Urinary bladder (tissue), 4 donors: Measurements from ENCODE around the gene TIAM1. TPM values are rescaled to one million over a fixed set of nuclear protein-coding genes. Genes with fewer than 3 reads are reported as not detected.

Source experiments
- DNase-seq: peaks from one replicate; pipeline ENCODE4 v3.0.0-alpha.2; 2015; ENCODE audit errors: extremely low spot score
- H3K27ac ChIP-seq: one replicate; pipeline ENCODE4 v1.5.1; 2013; ENCODE audit warnings: low read depth, mild to moderate bottlenecking, moderate library complexity
- H3K36me3 ChIP-seq: one replicate; pipeline ENCODE4 v1.6.1; 2013; ENCODE audit warnings: mild to moderate bottlenecking, moderate library complexity; ENCODE audit not compliant: insufficient read depth
- H3K4me1 ChIP-seq: one replicate; pipeline ENCODE4 v1.6.1; 2013; ENCODE audit warnings: mild to moderate bottlenecking, moderate library complexity; ENCODE audit not compliant: insufficient read depth
- H3K4me3 ChIP-seq: one replicate; pipeline ENCODE4 v1.5.1; 2013; ENCODE audit warnings: low read depth, low read length
- WGBS: extraction: QIAGEN DNeasy Blood & Tissue Kit; methylation state at CpG from one replicate; pipeline ENCODE4 v1.1.7; 2013; 5-methylcytosine and 5-hydroxymethylcytosine counted together
- polyA plus RNA-seq: library from polyadenylated mRNA; stranded (reverse); fragments of 200-250 nt; gene quantifications from one replicate; pipeline ENCODE4 v1.2.3, GENCODE V29; 2013
- total RNA-seq: library from RNA; depleted of rRNA; stranded (reverse); fragments of >200 nt; gene quantifications from one replicate; pipeline ENCODE4 v1.2.3, GENCODE V29; 2014
- donor health status: healthy with polysubstance abuse.
- donor health status: healthy.

Gene TIAM1
- total and polyA plus RNA-seq, 2 donors = 10.0 to 36.0 TPM

- DNase-seq = no peak
- Histone ChIP-seq H3K4me1 (no peaks in the 10 kb centered on the region), H3K27ac (no peak overlapping the region), H3K4me3 (no peak overlapping the region), H3K36me3 (no peaks in the 10 kb centered on the region)
- 87% methylated on average over 3 of the region's 3 CpGs for WGBS
Measured at GRCh38 chr21:31185663-31186062, 158.4 kb downstream of the TIAM1 start.

DNA sequence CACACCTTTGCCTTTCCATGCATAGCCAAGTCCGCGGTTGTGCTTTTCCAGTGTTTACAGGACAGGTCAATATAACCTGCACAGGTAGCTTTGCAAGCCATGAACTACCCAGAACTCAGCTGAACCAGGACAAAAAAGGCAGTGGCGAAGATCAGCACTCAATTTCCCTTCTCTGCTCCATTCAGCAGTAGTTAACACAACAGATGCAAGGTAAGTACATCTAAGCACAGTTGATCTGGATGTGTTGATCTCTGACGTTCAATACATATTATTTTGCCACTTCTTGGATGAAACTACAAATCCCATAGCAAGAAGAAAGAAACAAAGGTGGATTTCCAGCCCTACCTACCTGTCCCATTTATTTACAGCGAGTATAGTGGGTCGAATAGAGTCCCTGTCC is 159.2 kb downstream of the TIAM1 start:
- Histone ChIP-seq H3K36me3 (no peaks in the 10 kb centered on the region), H3K4me1 (no peaks in the 10 kb centered on the region), H3K4me3 (no peak overlapping the region), H3K27ac (no peak overlapping the region)
- no peak for DNase-seq
- WGBS = 92% methylated on average over 6 of the region's 6 CpGs

GRCh38 chr21:31184459-31184858 is 159.6 kb downstream of the TIAM1 start:
- no peak overlapping the region for H3K4me3 ChIP-seq
- DNase-seq = no peak
- no peaks in the 10 kb centered on the region for H3K36me3 ChIP-seq
- 61% methylated on average over 6 of the region's 6 CpGs for WGBS
- H3K4me1 ChIP-seq = no peaks in the 10 kb centered on the region
- no peak overlapping the region for H3K27ac ChIP-seq

DNA sequence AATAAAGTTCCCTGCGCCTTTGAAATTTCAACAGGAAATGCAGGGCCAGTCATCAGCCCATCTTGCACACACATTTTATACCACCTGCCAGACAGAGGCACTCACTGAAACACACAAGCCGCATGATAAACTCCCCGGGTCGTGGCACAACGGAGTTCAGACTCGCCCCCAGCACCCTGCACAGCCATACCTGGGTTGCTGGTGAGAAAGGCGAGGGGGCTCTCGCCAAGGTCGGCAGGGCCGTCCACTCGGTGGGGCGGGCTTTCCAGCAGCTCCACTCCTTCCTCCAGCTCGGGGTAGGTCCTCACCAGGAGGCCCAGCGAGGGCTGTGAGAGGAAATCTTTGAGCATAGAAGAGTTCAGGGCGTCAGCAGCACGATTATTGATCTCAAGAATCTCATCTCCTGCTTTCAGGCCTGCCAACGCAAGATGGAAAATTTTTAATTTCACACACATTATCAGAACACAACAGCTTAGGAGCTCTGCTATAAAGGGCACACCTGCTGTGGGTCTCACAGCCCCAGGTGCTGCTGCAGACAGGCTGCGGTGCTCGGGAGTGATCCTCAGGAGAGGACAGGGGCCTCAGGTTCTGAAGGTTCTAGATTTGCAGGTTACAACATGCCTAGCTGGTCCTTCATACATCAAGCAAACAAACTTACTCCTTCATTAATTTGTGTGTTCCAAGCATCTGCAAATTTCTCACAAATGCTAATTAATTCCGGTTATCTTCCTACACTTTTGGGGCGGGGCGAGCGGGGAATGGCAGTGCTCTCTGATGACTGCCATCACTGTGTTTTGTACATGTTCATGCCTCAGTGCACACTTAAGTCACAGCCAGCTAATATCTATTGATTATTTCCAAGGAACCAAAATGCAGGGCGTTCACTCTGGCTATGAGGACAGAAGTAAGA is 161.6 kb downstream of the TIAM1 start:
- Histone ChIP-seq H3K4me3 (no peak overlapping the region), H3K4me1 (no peaks in the 10 kb centered on the region), H3K36me3 (no peaks in the 10 kb centered on the region), H3K27ac (no peak overlapping the region)
- DNase-seq = no peak
- WGBS = 90% methylated on average over 24 of the region's 24 CpGs

DNA sequence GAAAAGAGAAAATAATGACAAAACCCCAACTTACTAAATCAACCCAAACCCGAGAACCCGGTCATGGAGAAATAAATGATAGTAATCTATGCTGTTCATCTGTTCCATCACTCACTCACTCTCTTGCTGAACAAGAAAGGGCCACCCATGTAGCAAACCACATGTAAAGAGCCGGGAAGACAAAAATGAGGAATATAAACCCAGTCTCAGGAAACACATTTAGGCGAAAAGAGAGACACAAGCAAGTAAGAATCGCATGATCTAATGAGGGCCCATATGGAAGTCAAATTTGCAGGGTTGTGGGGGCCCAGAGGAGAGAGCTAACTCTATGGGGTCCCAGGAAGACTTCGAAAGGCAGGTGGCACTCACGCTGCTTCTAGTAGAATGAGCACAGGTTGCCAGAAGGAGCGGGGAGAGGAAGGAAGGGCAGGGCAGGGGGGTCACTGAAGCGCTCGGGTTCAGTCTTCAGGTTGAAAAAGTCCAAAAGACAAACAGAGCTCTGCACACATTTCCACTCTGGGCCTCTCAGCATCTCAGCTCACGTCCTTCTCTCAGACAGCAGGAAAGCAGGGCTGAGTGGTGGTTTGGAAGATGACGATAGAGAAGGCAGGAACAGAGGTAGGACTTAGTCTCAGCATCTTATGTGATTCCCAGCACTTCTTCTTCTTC is 162.8 kb downstream of the TIAM1 start:
- 89% methylated on average over 12 of the region's 12 CpGs for WGBS

GRCh38 chr21:31180256-31181081 is 163.6 kb downstream of the TIAM1 start:
- H3K36me3 ChIP-seq = no peaks in the 10 kb centered on the region
- no peak overlapping the region for H3K27ac ChIP-seq
- H3K4me3 ChIP-seq = no peak overlapping the region
- no peaks in the 10 kb centered on the region for H3K4me1 ChIP-seq
- no peak for DNase-seq
- 55% methylated on average over 5 of the region's 5 CpGs for WGBS

More for the DNA sequence above, 162.8 kb downstream of the TIAM1 start:
- Histone ChIP-seq H3K27ac (no peak overlapping the region), H3K4me3 (no peak overlapping the region), H3K36me3 (no peaks in the 10 kb centered on the region), H3K4me1 (no peaks in the 10 kb centered on the region)
- no peak for DNase-seq

DNA sequence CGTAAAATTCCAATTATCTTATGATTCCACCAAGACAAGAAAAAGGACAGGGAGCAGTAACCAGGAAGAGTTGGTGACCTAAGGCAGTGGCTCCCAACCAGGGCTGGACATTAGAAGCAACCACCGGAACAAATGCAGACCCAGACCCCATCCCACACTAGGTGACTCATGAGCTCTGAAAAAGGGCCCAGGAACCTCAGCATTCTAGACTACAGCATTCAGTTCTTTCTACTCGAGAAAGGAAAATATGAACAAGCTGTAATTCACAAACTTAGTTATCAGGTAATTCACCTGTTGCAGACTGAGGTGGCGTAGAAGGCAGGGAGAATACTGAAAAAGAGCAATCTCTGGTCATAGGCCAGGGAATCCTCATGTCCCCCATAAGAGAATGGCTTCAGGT is 167.3 kb downstream of the TIAM1 start:
- Histone ChIP-seq H3K27ac (no peak overlapping the region), H3K36me3 (no peaks in the 10 kb centered on the region)
- 90% methylated on average over 4 of the region's 4 CpGs for WGBS

GRCh38 chr21:31176080-31176551 is 167.9 kb downstream of the TIAM1 start:
- no peak for DNase-seq
- Histone ChIP-seq H3K27ac (no peak overlapping the region), H3K4me1 (no peaks in the 10 kb centered on the region), H3K4me3 (no peak overlapping the region), H3K36me3 (no peaks in the 10 kb centered on the region)
- WGBS = 78% methylated on average over 2 of the region's 2 CpGs

More for the DNA sequence above, 167.3 kb downstream of the TIAM1 start:
- no peak overlapping the region for H3K4me3 ChIP-seq
- no peaks in the 10 kb centered on the region for H3K4me1 ChIP-seq
- no peak for DNase-seq

DNA sequence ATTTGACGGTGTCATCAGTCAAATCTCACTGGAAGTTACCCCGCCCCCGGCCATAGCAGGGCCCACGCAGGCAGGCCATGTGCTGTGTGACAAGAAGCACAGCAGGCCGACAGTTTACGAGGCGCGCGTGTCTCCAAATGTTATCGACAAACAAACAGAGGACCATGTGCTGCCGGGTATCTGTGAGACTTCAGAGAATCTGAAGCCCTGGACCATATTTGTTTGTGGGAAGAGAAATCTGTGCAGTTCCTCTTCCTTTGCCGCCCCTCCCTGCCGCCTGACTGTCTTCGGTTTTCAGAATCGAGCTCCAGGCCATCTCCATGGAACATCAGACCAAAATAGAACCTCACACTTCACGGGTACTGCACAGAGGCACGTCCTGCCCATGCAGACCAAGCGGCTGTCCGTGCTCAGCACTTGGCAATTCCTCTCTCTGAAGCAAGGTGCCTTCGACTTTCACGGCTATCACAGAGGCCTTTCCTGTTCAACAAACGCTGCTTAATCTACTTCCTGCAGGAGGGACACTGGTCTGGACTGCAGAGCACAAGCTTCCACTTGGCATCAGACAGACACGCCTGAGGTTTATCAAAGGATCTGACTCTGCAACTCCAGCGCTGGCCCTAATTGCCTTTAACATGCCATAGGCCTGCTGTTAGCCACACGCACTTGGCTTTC is 170.0 kb downstream of the TIAM1 start:
- WGBS = 30% methylated on average over 25 of the region's 25 CpGs
- Histone ChIP-seq H3K36me3 (no peaks in the 10 kb centered on the region), H3K4me1 (no peaks in the 10 kb centered on the region), H3K27ac (no peak overlapping the region), H3K4me3 (no peak overlapping the region)
- DNase-seq = no peak

DNA sequence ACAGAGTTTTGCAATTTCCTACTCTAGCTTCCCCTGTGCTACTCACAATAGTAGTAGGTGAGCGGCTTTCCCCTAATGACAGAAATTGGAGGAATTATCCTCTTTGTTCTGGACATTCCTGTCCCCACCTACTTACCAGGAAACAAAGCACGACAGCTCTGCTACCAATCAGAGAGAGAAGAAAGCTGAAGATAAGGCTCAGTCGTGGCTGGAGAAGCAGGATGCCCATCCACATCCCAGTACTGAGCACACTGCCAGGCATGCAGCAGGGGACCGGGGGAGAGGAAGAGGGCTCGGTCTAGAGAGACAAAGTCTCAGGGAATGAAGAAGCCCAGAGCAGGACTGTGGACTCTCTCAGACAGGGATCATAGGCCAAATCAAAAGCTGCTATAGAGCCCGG is 171.7 kb downstream of the TIAM1 start:
- Histone ChIP-seq H3K4me3 (no peak overlapping the region), H3K36me3 (no peaks in the 10 kb centered on the region), H3K27ac (no peak overlapping the region), H3K4me1 (no peaks in the 10 kb centered on the region)
- DNase-seq = no peak
- 76% methylated on average over 6 of the region's 6 CpGs for WGBS

DNA sequence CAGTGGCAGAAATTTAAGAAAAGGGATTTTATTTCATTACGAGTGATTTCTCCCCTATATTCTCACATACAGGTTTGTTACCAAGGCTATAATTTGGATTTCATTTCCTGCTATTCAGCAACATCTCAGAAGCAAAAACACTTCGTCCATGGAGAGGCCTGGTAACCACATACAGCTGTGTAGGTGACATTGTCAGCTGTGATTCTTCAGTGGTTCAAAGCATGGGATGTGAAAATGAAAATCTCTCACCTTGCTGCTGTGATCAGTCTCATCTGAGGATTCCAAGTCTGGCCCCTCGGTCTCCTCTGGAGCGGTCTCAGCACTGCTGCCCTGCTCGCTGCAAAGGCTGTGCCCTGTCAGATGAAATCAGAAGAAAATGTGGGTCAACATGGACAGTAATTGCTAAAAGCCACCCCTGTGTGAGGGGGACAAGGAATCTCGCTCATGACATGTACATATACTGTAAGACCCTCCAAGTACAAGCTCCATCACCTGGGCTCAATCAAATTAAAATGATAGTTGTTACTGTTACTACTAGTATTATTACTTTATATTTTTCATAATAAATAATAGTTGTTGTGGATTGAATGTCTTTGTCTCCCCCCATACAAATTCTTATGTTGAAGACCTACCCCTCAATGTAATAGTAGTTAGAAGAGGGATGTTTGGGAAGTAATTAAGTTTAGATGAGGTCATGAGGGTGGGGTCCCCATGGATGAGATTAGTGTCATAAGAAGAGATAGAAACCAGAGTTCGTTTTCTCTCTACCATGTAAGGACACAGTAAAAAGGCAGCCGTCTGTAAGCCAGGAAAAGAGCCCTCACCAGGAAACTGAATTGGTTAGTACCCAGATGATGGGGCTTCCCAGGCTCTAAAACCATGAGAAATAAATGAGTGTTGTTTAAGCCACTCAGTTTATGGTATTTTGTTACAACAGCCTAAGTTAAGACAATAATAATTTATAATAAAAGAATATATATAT is 179.1 kb downstream of the TIAM1 start:
- H3K4me1 ChIP-seq = no peaks in the 10 kb centered on the region
- H3K36me3 ChIP-seq = no peaks in the 10 kb centered on the region
- no peak for DNase-seq
- H3K4me3 ChIP-seq = no peak overlapping the region
- 83% methylated on average over 8 of the region's 8 CpGs for WGBS
- H3K27ac ChIP-seq = no peak overlapping the region

GRCh38 chr21:31162827-31163226 is 181.2 kb downstream of the TIAM1 start:
- no peak overlapping the region for H3K4me3 ChIP-seq
- WGBS = 39% methylated on average over 4 of the region's 4 CpGs
- no peaks in the 10 kb centered on the region for H3K4me1 ChIP-seq
- DNase-seq = no peak
- H3K27ac ChIP-seq = no peak overlapping the region
- H3K36me3 ChIP-seq = no peaks in the 10 kb centered on the region
